Measurements from ENCODE around the gene KRT71.

KRT71 gene

DNA sequence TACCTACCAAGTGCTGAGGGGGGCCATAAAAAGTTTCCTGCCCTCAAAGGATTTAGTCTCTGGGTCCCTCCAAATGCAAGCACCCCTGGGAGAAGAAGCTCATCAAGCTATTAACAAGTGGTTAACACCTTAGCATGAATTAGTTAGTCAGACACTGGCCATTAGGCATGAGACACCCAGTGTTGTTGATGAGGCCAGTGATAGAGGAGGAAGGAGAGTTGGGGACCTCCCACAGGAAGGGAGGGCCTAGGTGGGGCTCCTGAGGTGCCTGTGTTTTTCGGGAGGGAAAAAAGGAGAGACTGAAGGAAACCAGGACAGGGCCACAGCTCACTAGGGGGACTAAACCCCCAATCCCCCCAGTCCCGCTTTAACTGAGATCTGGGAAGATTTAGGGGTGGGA lies 4.5 kb upstream of the KRT71 start:
- H3K4me3 ChIP-seq (ENCODE audit: low read depth, low read length): no peak overlapping the region
- H3K9me3 ChIP-seq (ENCODE audit: control insufficient read depth, insufficient read depth, low read depth, low read length): no peaks in the 10 kb centered on the region
- peaks cover 25% of the 10 kb centered on the region for H3K27me3 ChIP-seq (ENCODE audit: control insufficient read depth, insufficient read depth, low read length)
- H3K36me3 ChIP-seq (ENCODE audit: control insufficient read depth, insufficient read depth, low read length): no peaks in the 10 kb centered on the region
- H3K9ac ChIP-seq (ENCODE audit: low read length): no peak overlapping the region
- H3K4me1 ChIP-seq (ENCODE audit: control insufficient read depth, insufficient read depth, low read length): no peaks in the 10 kb centered on the region
- no peak overlapping the region for H3K27ac ChIP-seq (ENCODE audit: low read depth, low read length)

DNA sequence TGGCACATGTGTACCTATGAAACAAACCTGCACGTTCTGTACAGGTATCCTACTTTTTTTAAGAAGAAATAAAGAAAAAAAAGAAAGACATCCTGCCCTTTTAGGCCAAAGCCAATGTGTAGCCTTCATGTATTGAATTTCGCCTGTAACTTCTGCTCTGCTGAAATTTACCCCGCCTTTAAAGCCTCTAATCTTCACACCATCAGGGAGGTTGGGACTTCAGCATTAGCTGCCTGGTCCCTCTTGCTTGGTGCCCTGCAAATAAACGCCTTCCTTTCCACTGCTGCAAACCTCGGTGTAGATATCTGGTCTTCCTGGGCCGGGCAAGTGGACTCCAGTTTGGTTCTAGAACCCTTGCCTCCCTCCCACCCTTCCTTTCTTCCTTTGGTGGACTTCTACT lies 2.6 kb upstream of the KRT71 start:
- H3K36me3 ChIP-seq (ENCODE audit: control insufficient read depth, insufficient read depth, low read length): no peaks in the 10 kb centered on the region
- no peaks in the 10 kb centered on the region for H3K9me3 ChIP-seq (ENCODE audit: control insufficient read depth, insufficient read depth, low read depth, low read length)
- no peak overlapping the region for H3K4me3 ChIP-seq (ENCODE audit: low read depth, low read length)
- peaks cover 17% of the 10 kb centered on the region; the same call in 1 of the 2 replicates for H3K27me3 ChIP-seq (ENCODE audit: control insufficient read depth, insufficient read depth, low read length)
- no peak overlapping the region for H3K9ac ChIP-seq (ENCODE audit: low read length)
- H3K27ac ChIP-seq (ENCODE audit: low read depth, low read length): no peak overlapping the region
- no peaks in the 10 kb centered on the region for H3K4me1 ChIP-seq (ENCODE audit: control insufficient read depth, insufficient read depth, low read length)

DNA sequence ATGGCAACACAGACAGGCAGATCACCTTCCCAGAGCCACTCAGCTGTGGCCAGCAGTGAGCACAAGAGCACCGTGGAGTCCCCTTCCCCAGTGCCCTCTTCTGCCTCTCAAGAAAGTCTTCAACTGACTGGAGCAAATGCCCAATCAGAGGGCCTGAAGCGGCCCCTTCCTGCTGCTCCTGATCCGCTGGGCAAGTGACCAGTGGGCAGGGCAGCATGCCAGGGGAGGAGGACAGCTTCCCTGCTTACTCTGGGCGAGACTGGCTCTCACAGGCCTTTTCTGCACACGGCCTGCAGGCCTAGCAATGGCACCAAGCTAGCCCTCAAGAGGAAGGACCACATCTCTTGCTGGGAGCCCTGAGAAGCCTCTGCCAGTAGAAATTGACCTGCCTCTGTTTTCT lies 890 bp downstream of the KRT71 start:
- H3K27me3 ChIP-seq (ENCODE audit: control insufficient read depth, insufficient read depth, low read length): 0 out of 2 replicates have a peak, but pooled peaks cover 6% of the 10 kb centered on the region
- H3K36me3 ChIP-seq (ENCODE audit: control insufficient read depth, insufficient read depth, low read length): no peaks in the 10 kb centered on the region

DNA sequence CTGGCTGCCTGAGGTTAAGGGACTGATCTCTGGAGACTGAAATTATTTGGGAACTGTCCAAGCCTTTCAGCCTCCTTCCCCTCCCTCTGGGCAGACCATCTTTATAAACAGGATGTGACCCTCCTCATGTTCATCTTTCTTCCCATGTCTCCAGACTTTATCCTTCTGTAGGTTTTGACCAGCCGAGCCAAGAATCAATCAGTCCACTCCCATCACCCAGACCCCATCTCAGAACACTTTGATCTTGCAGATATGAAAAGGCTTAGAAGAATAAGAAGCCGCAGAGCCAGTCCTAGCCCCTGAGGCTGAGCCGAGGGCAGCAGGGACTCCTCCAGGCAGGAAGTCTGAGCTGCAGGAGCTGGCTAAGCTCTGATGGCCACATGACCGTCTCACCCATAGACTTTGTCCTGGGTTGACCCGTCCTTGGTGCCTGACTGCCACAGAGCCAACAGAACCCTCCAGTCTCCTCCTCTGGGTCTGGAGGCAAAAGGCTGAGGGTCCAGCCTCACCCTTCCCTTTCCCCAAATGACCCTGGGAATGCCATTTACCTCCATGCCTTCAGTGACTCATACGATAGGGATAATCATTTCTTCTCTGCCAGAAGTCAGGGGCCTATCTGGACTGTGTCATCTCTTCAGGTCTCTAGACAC lies 1.6 kb downstream of the KRT71 start:
- Histone ChIP-seq H3K36me3 (ENCODE audit: control insufficient read depth, insufficient read depth, low read length) (no peaks in the 10 kb centered on the region), H3K27ac (ENCODE audit: low read depth, low read length) (no peak overlapping the region), H3K4me3 (ENCODE audit: low read depth, low read length) (no peak overlapping the region), H3K4me1 (ENCODE audit: control insufficient read depth, insufficient read depth, low read length) (no peaks in the 10 kb centered on the region), H3K27me3 (ENCODE audit: control insufficient read depth, insufficient read depth, low read length) (0 out of 2 replicates have a peak, but pooled peaks cover 6% of the 10 kb centered on the region), H3K9ac (ENCODE audit: low read length) (no peak overlapping the region), H3K9me3 (ENCODE audit: control insufficient read depth, insufficient read depth, low read depth, low read length) (no peaks in the 10 kb centered on the region)

More for the DNA sequence above, 890 bp downstream of the KRT71 start:
- Histone ChIP-seq H3K9ac (ENCODE audit: low read length) (no peak overlapping the region), H3K4me1 (ENCODE audit: control insufficient read depth, insufficient read depth, low read length) (no peaks in the 10 kb centered on the region), H3K4me3 (ENCODE audit: low read depth, low read length) (no peak overlapping the region), H3K27ac (ENCODE audit: low read depth, low read length) (no peak overlapping the region), H3K9me3 (ENCODE audit: control insufficient read depth, insufficient read depth, low read depth, low read length) (no peaks in the 10 kb centered on the region)

DNA sequence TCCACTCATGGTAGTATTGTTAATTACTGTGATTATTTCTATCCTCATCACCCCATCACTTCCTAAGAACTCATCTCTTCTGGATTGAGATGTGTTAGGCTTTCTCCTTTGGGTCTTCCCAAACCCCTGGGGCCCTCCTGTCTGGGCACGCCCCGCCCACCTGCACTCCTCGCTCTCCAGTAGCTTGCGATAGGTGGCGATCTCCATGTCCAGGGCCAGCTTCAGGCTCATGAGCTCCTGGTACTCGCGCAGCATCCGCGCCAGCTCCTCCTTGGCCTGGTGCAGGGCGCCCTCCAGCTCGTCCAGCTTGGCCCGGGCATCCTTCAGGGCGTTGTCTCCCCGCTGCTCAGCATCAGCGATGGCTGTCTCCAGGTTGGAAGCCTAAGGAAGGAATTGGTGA lies 6.8 kb downstream of the KRT71 start:
- Histone ChIP-seq H3K4me1 (ENCODE audit: control insufficient read depth, insufficient read depth, low read length) (no peaks in the 10 kb centered on the region), H3K36me3 (ENCODE audit: control insufficient read depth, insufficient read depth, low read length) (no peaks in the 10 kb centered on the region), H3K9me3 (ENCODE audit: control insufficient read depth, insufficient read depth, low read depth, low read length) (no peaks in the 10 kb centered on the region), H3K27ac (ENCODE audit: low read depth, low read length) (no peak overlapping the region), H3K4me3 (ENCODE audit: low read depth, low read length) (no peak overlapping the region), H3K27me3 (ENCODE audit: control insufficient read depth, insufficient read depth, low read length) (0 out of 2 replicates have a peak, but pooled peaks cover 6% of the 10 kb centered on the region), H3K9ac (ENCODE audit: low read length) (no peak overlapping the region)

DNA sequence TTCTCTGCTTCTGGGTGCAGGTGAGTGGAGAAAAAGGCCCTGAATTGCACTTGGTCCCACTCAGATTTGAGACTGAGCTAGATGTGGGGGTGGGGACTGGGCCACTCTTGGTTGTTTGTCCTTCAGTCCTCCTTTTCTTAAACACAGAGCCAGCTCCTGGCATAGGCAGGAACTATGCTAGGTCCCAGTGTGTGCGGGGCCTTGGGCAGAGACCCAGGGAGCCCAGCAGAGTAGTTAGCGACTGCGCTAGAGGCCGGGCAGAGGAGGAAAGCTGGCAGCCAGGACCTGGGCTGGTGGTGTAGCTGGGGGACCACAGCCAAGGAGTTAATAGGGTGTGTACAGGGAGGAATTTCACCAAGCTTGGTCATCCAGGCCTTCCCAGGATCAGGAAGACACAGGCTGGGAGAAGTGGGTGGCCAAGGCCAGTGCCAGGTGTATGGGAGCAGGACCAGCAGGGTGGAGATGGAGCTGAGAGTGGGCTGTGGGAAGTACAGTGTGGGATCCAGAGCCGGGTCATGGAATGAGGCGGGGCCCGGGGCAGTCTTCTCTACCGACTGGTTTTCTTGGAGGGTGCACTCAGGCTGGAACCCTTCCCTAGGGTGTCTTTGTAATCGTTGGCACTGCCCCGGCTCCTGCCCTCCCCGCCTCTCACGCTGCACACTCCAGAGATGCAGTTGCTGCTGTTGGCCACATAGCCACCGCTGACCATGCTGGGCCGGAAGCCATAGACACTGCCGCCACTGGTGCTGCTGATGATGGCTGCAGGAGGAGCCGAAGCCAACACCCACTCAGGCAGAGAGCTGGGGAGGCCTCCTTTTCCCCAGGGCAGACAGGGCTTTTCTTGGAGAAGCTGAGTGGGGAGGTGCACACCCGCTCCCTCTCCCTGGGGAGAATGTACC lies 8.7 kb downstream of the KRT71 start:
- Histone ChIP-seq H3K27me3 (ENCODE audit: control insufficient read depth, insufficient read depth, low read length) (no peaks in the 10 kb centered on the region), H3K27ac (ENCODE audit: low read depth, low read length) (no peak overlapping the region), H3K36me3 (ENCODE audit: control insufficient read depth, insufficient read depth, low read length) (no peaks in the 10 kb centered on the region), H3K9me3 (ENCODE audit: control insufficient read depth, insufficient read depth, low read depth, low read length) (no peaks in the 10 kb centered on the region), H3K4me3 (ENCODE audit: low read depth, low read length) (no peak overlapping the region), H3K4me1 (ENCODE audit: control insufficient read depth, insufficient read depth, low read length) (no peaks in the 10 kb centered on the region), H3K9ac (ENCODE audit: low read length) (no peak overlapping the region)

DNA sequence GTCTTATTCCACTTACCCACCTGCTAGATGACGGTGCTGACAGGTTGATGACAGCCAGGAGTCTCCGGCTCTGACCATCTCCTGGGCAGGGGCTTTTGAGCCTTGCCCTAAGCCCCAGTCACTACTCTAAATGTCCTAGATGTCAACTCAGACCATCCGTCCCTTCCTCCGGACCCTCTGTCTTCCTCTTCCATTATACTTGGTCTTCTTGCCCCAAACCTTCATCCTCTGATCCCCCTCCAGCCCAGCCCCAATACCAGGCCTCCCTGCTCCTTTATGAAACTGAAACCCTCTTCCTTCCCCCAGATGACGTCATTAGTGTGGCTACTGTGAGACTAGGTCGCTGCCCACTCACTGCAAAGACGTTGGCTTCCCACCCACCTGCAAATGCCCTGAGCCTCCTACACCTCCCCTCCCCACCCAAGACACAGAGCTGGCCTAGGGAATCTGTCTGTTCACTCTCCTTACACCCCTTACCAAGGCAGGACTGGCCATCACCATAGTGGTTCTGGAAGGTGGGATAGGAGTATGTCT lies 10.1 kb downstream of the KRT71 start:
- H3K4me1 ChIP-seq (ENCODE audit: control insufficient read depth, insufficient read depth, low read length): no peaks in the 10 kb centered on the region; the same call in 1 of the 2 replicates
- no peaks in the 10 kb centered on the region for H3K9me3 ChIP-seq (ENCODE audit: control insufficient read depth, insufficient read depth, low read depth, low read length)
- H3K27me3 ChIP-seq (ENCODE audit: control insufficient read depth, insufficient read depth, low read length): no peaks in the 10 kb centered on the region
- H3K36me3 ChIP-seq (ENCODE audit: control insufficient read depth, insufficient read depth, low read length): no peaks in the 10 kb centered on the region
- no peak overlapping the region for H3K9ac ChIP-seq (ENCODE audit: low read length)
- no peak overlapping the region for H3K4me3 ChIP-seq (ENCODE audit: low read depth, low read length)
- no peak overlapping the region for H3K27ac ChIP-seq (ENCODE audit: low read depth, low read length)

DNA sequence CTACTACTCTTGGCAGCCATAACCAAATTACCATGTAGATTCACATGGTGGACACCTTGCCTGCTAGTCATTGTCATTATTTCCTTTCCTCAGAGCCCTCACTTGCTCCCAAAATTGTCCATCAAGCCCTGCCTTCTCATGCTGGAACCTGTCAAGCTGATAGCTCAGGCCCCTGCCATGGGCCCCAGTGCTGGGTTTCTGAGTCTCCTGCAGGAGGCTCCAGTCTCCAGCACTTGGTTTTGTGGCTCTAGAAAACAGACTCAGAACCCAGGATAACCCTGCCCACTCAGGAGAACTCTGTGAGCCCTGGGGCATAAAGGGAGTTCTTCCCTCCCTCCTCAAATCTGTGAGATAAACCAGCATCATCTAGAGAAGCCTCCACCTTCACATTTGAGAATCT lies 10.8 kb downstream of the KRT71 start:
- Histone ChIP-seq H3K27me3 (ENCODE audit: control insufficient read depth, insufficient read depth, low read length) (no peaks in the 10 kb centered on the region), H3K9me3 (ENCODE audit: control insufficient read depth, insufficient read depth, low read depth, low read length) (no peaks in the 10 kb centered on the region), H3K36me3 (ENCODE audit: control insufficient read depth, insufficient read depth, low read length) (no peaks in the 10 kb centered on the region)

DNA sequence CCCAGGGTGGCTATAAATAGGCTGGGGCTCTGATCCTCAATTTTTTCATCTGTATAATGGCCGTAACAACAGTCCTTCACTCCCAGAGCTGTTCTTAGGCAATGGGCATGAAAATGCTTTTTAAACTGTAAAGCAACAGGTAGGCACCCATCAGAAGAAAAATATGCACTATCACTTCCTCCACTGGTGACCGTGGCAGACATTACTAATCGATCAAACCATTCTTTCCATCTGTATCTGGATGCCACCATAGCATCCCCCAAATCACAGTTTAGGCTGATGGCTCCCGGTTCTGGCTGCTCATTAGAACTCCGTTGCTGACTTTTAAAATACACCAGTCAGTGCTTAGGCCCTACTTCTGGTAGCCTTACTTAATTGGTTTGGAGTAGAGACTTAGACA lies 11.2 kb downstream of the KRT71 start:
- Histone ChIP-seq H3K36me3 (ENCODE audit: control insufficient read depth, insufficient read depth, low read length) (no peaks in the 10 kb centered on the region), H3K4me3 (ENCODE audit: low read depth, low read length) (no peak overlapping the region), H3K27me3 (ENCODE audit: control insufficient read depth, insufficient read depth, low read length) (no peaks in the 10 kb centered on the region), H3K9me3 (ENCODE audit: control insufficient read depth, insufficient read depth, low read depth, low read length) (no peaks in the 10 kb centered on the region), H3K9ac (ENCODE audit: low read length) (no peak overlapping the region), H3K4me1 (ENCODE audit: control insufficient read depth, insufficient read depth, low read length) (no peaks in the 10 kb centered on the region; the same call in 1 of the 2 replicates), H3K27ac (ENCODE audit: low read depth, low read length) (no peak overlapping the region)

More for the DNA sequence above, 10.8 kb downstream of the KRT71 start:
- Histone ChIP-seq H3K4me1 (ENCODE audit: control insufficient read depth, insufficient read depth, low read length) (no peaks in the 10 kb centered on the region; the same call in 1 of the 2 replicates), H3K4me3 (ENCODE audit: low read depth, low read length) (no peak overlapping the region), H3K27ac (ENCODE audit: low read depth, low read length) (no peak overlapping the region), H3K9ac (ENCODE audit: low read length) (no peak overlapping the region)

DNA sequence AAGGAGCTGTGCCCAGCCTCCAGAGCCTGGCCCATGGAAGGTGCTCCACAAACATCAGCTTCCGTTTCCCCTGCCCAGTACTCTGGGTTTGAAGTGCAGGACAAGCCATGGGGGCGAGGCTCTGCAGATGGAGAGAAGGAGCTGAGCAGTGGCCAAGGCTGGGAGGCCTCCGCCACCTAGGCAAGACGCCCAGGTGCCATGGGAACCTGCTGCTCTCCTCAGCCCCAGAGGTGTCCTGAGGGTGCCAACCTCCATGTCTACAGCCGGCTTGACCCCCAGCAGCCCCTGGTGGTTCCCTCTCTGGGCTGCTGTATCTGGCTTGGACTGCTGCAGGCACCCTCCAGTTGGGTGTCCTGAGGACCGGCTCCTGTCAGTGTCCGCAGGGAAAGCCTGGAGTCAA lies 12.4 kb downstream of the KRT71 start:
- H3K4me3 ChIP-seq (ENCODE audit: low read depth, low read length): no peak overlapping the region
- H3K36me3 ChIP-seq (ENCODE audit: control insufficient read depth, insufficient read depth, low read length): no peaks in the 10 kb centered on the region
- H3K4me1 ChIP-seq (ENCODE audit: control insufficient read depth, insufficient read depth, low read length): no peaks in the 10 kb centered on the region; the same call in 1 of the 2 replicates
- no peak overlapping the region for H3K9ac ChIP-seq (ENCODE audit: low read length)
- H3K27me3 ChIP-seq (ENCODE audit: control insufficient read depth, insufficient read depth, low read length): no peaks in the 10 kb centered on the region
- H3K9me3 ChIP-seq (ENCODE audit: control insufficient read depth, insufficient read depth, low read depth, low read length): no peaks in the 10 kb centered on the region
- H3K27ac ChIP-seq (ENCODE audit: low read depth, low read length): no peak overlapping the region

DNA sequence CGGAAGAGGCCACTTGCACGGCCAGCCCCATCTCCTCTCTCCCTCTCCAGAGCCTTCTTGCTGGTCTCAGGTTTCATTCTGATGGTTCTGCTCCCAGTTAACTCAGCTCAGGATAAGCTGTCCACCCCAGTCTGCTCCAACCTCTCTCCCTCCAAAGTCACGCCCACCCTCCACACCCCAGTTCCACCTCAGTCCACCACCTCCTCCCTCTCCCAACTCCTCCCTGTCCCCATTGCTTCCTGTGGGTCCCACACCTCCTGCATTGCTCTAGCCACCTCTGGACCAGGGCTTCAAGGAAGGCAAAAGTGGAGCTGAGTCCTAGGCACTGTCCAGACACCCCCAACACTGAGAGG lies 13.1 kb downstream of the KRT71 start:
- H3K9ac ChIP-seq (ENCODE audit: low read length): no peak overlapping the region
- H3K27ac ChIP-seq (ENCODE audit: low read depth, low read length): no peak overlapping the region
- H3K9me3 ChIP-seq (ENCODE audit: control insufficient read depth, insufficient read depth, low read depth, low read length): no peaks in the 10 kb centered on the region
- no peaks in the 10 kb centered on the region; the same call in 1 of the 2 replicates for H3K4me1 ChIP-seq (ENCODE audit: control insufficient read depth, insufficient read depth, low read length)
- no peaks in the 10 kb centered on the region for H3K36me3 ChIP-seq (ENCODE audit: control insufficient read depth, insufficient read depth, low read length)
- no peaks in the 10 kb centered on the region for H3K27me3 ChIP-seq (ENCODE audit: control insufficient read depth, insufficient read depth, low read length)
- no peak overlapping the region for H3K4me3 ChIP-seq (ENCODE audit: low read depth, low read length)
